K562 (cell line): Measurements from ENCODE around the gene FAF2. TPM values are rescaled to one million over a fixed set of nuclear protein-coding genes. Genes with fewer than 3 reads are reported as not detected.

ENCODE experiments used
- ATAC-seq: fragments of 200-7000 bp; cut with Tn5 transposase; 3 replicates; pipeline ENCODE4 v1.9.1; 2020; ENCODE audit warnings: moderate library complexity
- BruUV-seq: library from RNA; stranded (reverse); fragments of 400-500 nt; replicated peaks from 2 replicates; lab custom pipeline; 2021; lab: Mats Ljungman, UMichigan
- CTCF ChIA-PET: fragments of 300-600 bp; formaldehyde crosslinking; extraction: SDS; loops from one replicate; lab custom pipeline; 2021; ENCODE audit warnings: low intra/inter-chr PET ratio; lab: Yijun Ruan, JAX
- POLR2A ChIA-PET: fragments of 300-600, 350-650 bp; sonication (Branson Sonifier 250); formaldehyde crosslinking; extraction: SDS; loops from one replicate; lab custom pipeline; 2021; ENCODE audit warnings: antibody characterized with exemption, inconsistent platforms; lab: Yijun Ruan, JAX
- DNase-seq, 4 experiments: peaks; one replicate each; pipeline versions ENCODE4 v3.0.0 to v3.0.0-alpha.2; 2011 to 2018; ENCODE audit warnings: low spot score in 3 of 4, mixed read lengths in 3 of 4; ENCODE audit errors: extremely low read depth in 1 of 4
- FAIRE-seq: peaks from 2 replicates; lab custom pipeline; 2011; peaks lifted over from hg19 to GRCh38; lab: Jason Lieb, UNC
- H2AFZ ChIP-seq: 2 replicates; pipeline ENCODE4 v1.6.0; 2011; ENCODE audit warnings: low read depth, low read length, control low read depth, inconsistent platforms
- H3K27ac ChIP-seq: fragments of 200-600 bp; 3 replicates; pipeline ENCODE4 v1.8.0; 2011; ENCODE audit warnings: low read depth, mild to moderate bottlenecking, control low read depth, inconsistent platforms, low read length, moderate library complexity, mixed read lengths; ENCODE audit errors: extremely low read depth
- H3K27me3 ChIP-seq, 2 experiments: fragments of 300-600 bp in 1 of 2; 2 replicates in 1 of 2; 3 replicates in 1 of 2; pipeline versions ENCODE4 v1.6.0 to v1.8.0; 2011; ENCODE audit warnings: inconsistent platforms in 2 of 2, low read length in 2 of 2, mild to moderate bottlenecking in 1 of 2, mixed read lengths in 1 of 2, moderate library complexity in 1 of 2; ENCODE audit not compliant: control insufficient read depth in 2 of 2, insufficient read depth in 2 of 2
- H3K36me3 ChIP-seq: fragments of 300-600 bp; 3 replicates; pipeline ENCODE4 v1.8.0; 2011; ENCODE audit warnings: mild to moderate bottlenecking, low read length, inconsistent platforms; ENCODE audit not compliant: control insufficient read depth, insufficient read depth
- H3K4me1 ChIP-seq, 2 experiments: fragments of 200-600 bp in 1 of 2; replicated peaks in 1 of 2; 2 replicates in 1 of 2; 3 replicates in 1 of 2; pipeline versions ENCODE4 v1.5.1 to v1.8.0; 2011; ENCODE audit warnings: inconsistent platforms in 2 of 2, low read length in 2 of 2, mild to moderate bottlenecking in 1 of 2, mixed read lengths in 1 of 2, moderate library complexity in 1 of 2; ENCODE audit not compliant: control insufficient read depth in 2 of 2, insufficient read depth in 2 of 2
- H3K4me2 ChIP-seq: 2 replicates; pipeline ENCODE4 v1.6.1; 2011; ENCODE audit warnings: low read length, control low read depth, inconsistent platforms, mixed read lengths; ENCODE audit not compliant: insufficient read depth
- H3K4me3 ChIP-seq: fragments of 200-600 bp; sonication (generic), shearing (Covaris generic); 2 replicates; pipeline ENCODE4 v1.5.1; 2016; ENCODE audit warnings: control low read depth, inconsistent platforms
- H3K79me2 ChIP-seq: fragments of 200-600 bp; 3 replicates; pipeline ENCODE4 v1.8.0; 2011; ENCODE audit warnings: low read length, inconsistent platforms; ENCODE audit not compliant: control insufficient read depth, insufficient read depth
- H3K9ac ChIP-seq, 2 experiments: 2 replicates each; pipeline versions ENCODE4 v1.6.0 to v1.6.1; 2011; ENCODE audit warnings: low read depth in 2 of 2, low read length in 2 of 2, control low read depth in 1 of 2, inconsistent platforms in 1 of 2, mild to moderate bottlenecking in 1 of 2, mixed read lengths in 1 of 2; ENCODE audit not compliant: insufficient read depth in 1 of 2
- H3K9me1 ChIP-seq: one replicate; pipeline ENCODE4 v1.6.0; 2011; ENCODE audit warnings: inconsistent platforms, mild to moderate bottlenecking, low read length, moderate library complexity; ENCODE audit not compliant: control insufficient read depth, insufficient read depth
- H3K9me3 ChIP-seq: replicated peaks from 2 replicates; pipeline ENCODE4 v1.5.1; 2011; ENCODE audit warnings: low read depth, low read length, inconsistent platforms; ENCODE audit not compliant: control insufficient read depth, insufficient read depth
- H4K20me1 ChIP-seq: replicated peaks from 2 replicates; pipeline ENCODE4 v1.6.1; 2011; ENCODE audit warnings: low read length, inconsistent platforms, mixed read lengths; ENCODE audit not compliant: control insufficient read depth, insufficient read depth
- C11orf30 ChIP-seq: fragments of 450-650 bp; IDR thresholded peaks from 2 replicates; pipeline ENCODE4 v1.6.1; 2016; ENCODE audit warnings: low read depth, mild to moderate bottlenecking
- CBX1 ChIP-seq: sonication (generic); IDR thresholded peaks from 2 replicates; pipeline ENCODE4 v1.6.1; 2016; ENCODE audit warnings: antibody characterized with exemption, low read depth, mild to moderate bottlenecking
- JUND ChIP-seq, 2 experiments: IDR thresholded peaks; 2 replicates in 1 of 2; 3 replicates in 1 of 2; pipeline ENCODE4 v1.6.1; 2011; ENCODE audit warnings: borderline replicate concordance in 2 of 2, low read depth in 2 of 2, low read length in 2 of 2, improper control_type of control experiment in 1 of 2, missing biosample characterization in 1 of 2, missing genetic modification characterization in 1 of 2, missing genetic modification reagents in 1 of 2
- POLR3G ChIP-seq: IDR thresholded peaks from 2 replicates; pipeline ENCODE4 v1.6.1; 2011; ENCODE audit not compliant: insufficient read length, insufficient replicate concordance; ENCODE audit errors: extremely low read depth
- RBFOX2 ChIP-seq: fragments of 200-400 bp; formaldehyde crosslinking; IDR thresholded peaks from 2 replicates; pipeline ENCODE4 v1.6.1; 2017; ENCODE audit warnings: low read depth, mild to moderate bottlenecking, low read length, moderate library complexity
- TCF3 ChIP-seq: sonication (generic); formaldehyde crosslinking; IDR thresholded peaks from 2 replicates; pipeline ENCODE4 v1.4.0; 2020; ENCODE audit warnings: mild to moderate bottlenecking, missing genetic modification reagents
- THRAP3 ChIP-seq: fragments of 450-650 bp; IDR thresholded peaks from 2 replicates; pipeline ENCODE4 v1.6.1; 2016; ENCODE audit warnings: mild to moderate bottlenecking, inconsistent platforms, borderline replicate concordance
- WGBS: fragments of 100-300 bp; shearing (Covaris generic); methylation state at CpG from one replicate; pipeline ENCODE4 v1.1.6; 2016; ENCODE audit warnings: low coverage, mixed read lengths; ENCODE audit not compliant: insufficient coverage; ENCODE audit errors: missing lambda C conversion rate; 5-methylcytosine and 5-hydroxymethylcytosine counted together
- in situ Hi-C: fragments of 300-500 bp; cut with MboI; formaldehyde crosslinking; loops from 4 replicates; pipeline ENCODE4 v1.15.0; 2018; ENCODE audit warnings: inconsistent platforms, mixed read lengths
- intact Hi-C: fragments of 100-400 bp; cut with micrococcal nuclease; formaldehyde crosslinking; loops from 2 replicates; pipeline ENCODE4 v1.14.2; 2022
- polyA plus RNA-seq, 8 experiments: library from polyadenylated mRNA; depleted of rRNA in 4 of 8; stranded (reverse) in 5 of 8; unstranded in 3 of 8; fragments of >200 nt; fragmentation: Nextera tagmentation in 2 of 8; fragmentation: Illumina TruSeq in 1 of 8; extraction: Ambion mirVana in 2 of 8; extraction: Trizol in 1 of 8; gene quantifications; 2 replicates each; pipeline versions ENCODE4 v1.2.1 to v1.2.3, GENCODE V29; 2011 to 2014; ENCODE audit warnings: inconsistent platforms in 1 of 8, missing spikeins in 1 of 8
- total RNA-seq, 7 experiments: library from RNA; depleted of rRNA in 6 of 7; stranded (reverse); fragments of >200 nt in 6 of 7; fragmentation: Illumina TruSeq in 2 of 7; extraction: Trizol in 2 of 7; gene quantifications; 2 replicates each; pipeline versions ENCODE4 v1.2.1 to v1.2.3, GENCODE V29; 2011 to 2021; ENCODE audit warnings: low replicate concordance in 1 of 7

Gene FAF2
- total and polyA plus RNA-seq, 9 of the 15 experiments (the other 6 are each of a cell fraction or from before 2014, with no cell fraction given): 25.0 to 44.6 (median 36.1) TPM

GRCh38 chr5:176530393-176530982, 82.3 kb downstream of the FAF2 start:
- H3K4me3 ChIP-seq: no peak overlapping the region
- peaks cover 77% of the 10 kb centered on the region; the same call in 2 of the 3 replicates for H3K36me3 ChIP-seq
- BruUV-seq: no TSS peak
- ATAC-seq: no peak
- CTCF ChIA-PET: no interaction called here
- H3K79me2 ChIP-seq: peaks cover 30% of the 10 kb centered on the region
- H3K27ac ChIP-seq: no peak overlapping the region
- H2AFZ ChIP-seq: no peak overlapping the region
- no peaks in the 10 kb centered on the region for H3K27me3 ChIP-seq
- H3K9me1 ChIP-seq: peaks cover 4% of the 10 kb centered on the region
- 97% methylated on average over 22 of the region's 28 CpGs for WGBS
- H3K4me2 ChIP-seq: no peak overlapping the region
- no peak for TF ChIP-seq CBX1
- 0 out of 2 replicates have a peak, but pooled peaks have one; percentile 6 for TF ChIP-seq RBFOX2
- TF ChIP-seq C11orf30: no peak
- TF ChIP-seq TCF3 (CRISPR knock-in tag): no peak
- no peak for TF ChIP-seq POLR3G
- TF ChIP-seq JUND (IDR thresholded peaks at IDR 0.05; ENCODE audit: borderline replicate concordance, low read depth, low read length): no peak
- TF ChIP-seq JUND (tag; IDR thresholded peaks at IDR 0.05; ENCODE audit: borderline replicate concordance, low read depth, low read length): no peak
- no peak for TF ChIP-seq THRAP3
- peak in 1 of 4 experiments; percentile 25 for DNase-seq
- POLR2A ChIA-PET: no interaction called here
- peaks cover 26% of the 10 kb centered on the region; the same call in 1 of the 2 replicates for H4K20me1 ChIP-seq
- H3K9ac ChIP-seq: no peak overlapping the region
- H3K4me1 ChIP-seq: peaks cover 25 to 53% of the 10 kb centered on the region in 2 experiments
- in situ Hi-C loops: no loop called here
- intact Hi-C loops: no loop called here
- FAIRE-seq: no peak
- H3K9me3 ChIP-seq: no peaks in the 10 kb centered on the region
